GM23338 (cell line): Measurements from ENCODE around the gene BAIAP2. TPM values are rescaled to one million over a fixed set of nuclear protein-coding genes. Genes with fewer than 3 reads are reported as not detected.

Experiments
- ATAC-seq: fragments of 200-7000 bp; cut with Tn5 transposase; 3 replicates; pipeline ENCODE4 v1.9.1; 2020
- DNase-seq: peaks from one replicate; pipeline ENCODE4 v3.0.0-alpha.2; 2015; ENCODE audit warnings: low spot score
- H2AFZ ChIP-seq: fragments of 200-600 bp; sonication (generic); 2 replicates; pipeline ENCODE4 v1.8.0; 2016; ENCODE audit warnings: antibody characterized with exemption, mild to moderate bottlenecking, moderate library complexity
- H3F3A ChIP-seq: fragments of 200-600 bp; sonication (generic); replicated peaks from 2 replicates; pipeline ENCODE4 v1.8.0; 2017; ENCODE audit warnings: antibody characterized with exemption, mixed run types, low read depth
- H3K27ac ChIP-seq: fragments of 200-600 bp; sonication (generic); 2 replicates; pipeline ENCODE4 v1.6.1; 2016; ENCODE audit warnings: low read depth
- H3K27me3 ChIP-seq: fragments of 200-600 bp; sonication (generic); 2 replicates; pipeline ENCODE4 v1.8.0; 2016; ENCODE audit warnings: mild to moderate bottlenecking, mixed run types, moderate library complexity; ENCODE audit not compliant: insufficient read depth
- H3K36me3 ChIP-seq: fragments of 200-600 bp; sonication (generic); 2 replicates; pipeline ENCODE4 v1.8.0; 2016; ENCODE audit warnings: mild to moderate bottlenecking; ENCODE audit not compliant: insufficient read depth
- H3K4me1 ChIP-seq: fragments of 200-600 bp; sonication (generic); 2 replicates; pipeline ENCODE4 v1.8.0; 2016; ENCODE audit warnings: mild to moderate bottlenecking, moderate library complexity; ENCODE audit not compliant: insufficient read depth
- H3K4me2 ChIP-seq: fragments of 200-600 bp; sonication (generic); 2 replicates; pipeline ENCODE4 v1.7.1; 2017; ENCODE audit warnings: mixed run types
- H3K4me3 ChIP-seq: fragments of 200-600 bp; sonication (generic); 2 replicates; pipeline ENCODE4 v1.6.1; 2016; ENCODE audit warnings: mixed run types
- H3K79me2 ChIP-seq: fragments of 200-600 bp; sonication (generic); replicated peaks from 2 replicates; pipeline ENCODE4 v1.8.0; 2017; ENCODE audit warnings: mild to moderate bottlenecking; ENCODE audit not compliant: insufficient read depth
- H3K9me2 ChIP-seq: fragments of 200-600 bp; sonication (generic); 2 replicates; pipeline ENCODE4 v1.8.0; 2017; ENCODE audit not compliant: insufficient read depth
- H4K20me1 ChIP-seq: fragments of 200-600 bp; sonication (generic); replicated peaks from 2 replicates; pipeline ENCODE4 v1.8.0; 2017; ENCODE audit warnings: mild to moderate bottlenecking; ENCODE audit not compliant: insufficient read depth
- H3K27ac Mint-ChIP-seq: 2 replicates; pipeline ENCODE4 v1.8.0; 2020; ENCODE audit warnings: inconsistent platforms, mild to moderate bottlenecking, moderate library complexity, mixed read lengths
- H3K27me3 Mint-ChIP-seq: 3 replicates; pipeline ENCODE4 v1.8.0; 2022; ENCODE audit warnings: low read depth, mild to moderate bottlenecking, moderate library complexity, mixed read lengths, inconsistent platforms; ENCODE audit not compliant: insufficient read depth, poor library complexity
- H3K36me3 Mint-ChIP-seq: 3 replicates; pipeline ENCODE4 v1.8.0; 2021; ENCODE audit warnings: low read depth, mild to moderate bottlenecking, inconsistent platforms, moderate library complexity, mixed read lengths
- H3K4me1 Mint-ChIP-seq: 3 replicates; pipeline ENCODE4 v1.8.0; 2020; ENCODE audit warnings: mild to moderate bottlenecking, inconsistent platforms, mixed read lengths
- H3K4me3 Mint-ChIP-seq: 3 replicates; pipeline ENCODE4 v1.8.0; 2021; ENCODE audit warnings: moderate library complexity, mild to moderate bottlenecking, inconsistent platforms, mixed read lengths
- H3K9me3 Mint-ChIP-seq: 3 replicates; pipeline ENCODE4 v1.8.0; 2020; ENCODE audit warnings: moderate library complexity, mild to moderate bottlenecking, inconsistent platforms, mixed read lengths
- CREB1 ChIP-seq: fragments of 250-450 bp; sonication (Bioruptor Pico); IDR thresholded peaks from 2 replicates; pipeline ENCODE4 v1.5.0; 2020; ENCODE audit warnings: low read depth, mild to moderate bottlenecking, moderate library complexity
- JUNB ChIP-seq: IDR thresholded peaks from one replicate; pipeline ENCODE4 v1.6.1; 2016; ENCODE audit warnings: antibody characterized with exemption; ENCODE audit not compliant: unreplicated experiment
- NANOG ChIP-seq: IDR thresholded peaks from 2 replicates; pipeline ENCODE4 v1.6.1; 2016; ENCODE audit warnings: antibody characterized with exemption, borderline replicate concordance
- POLR2AphosphoS5 ChIP-seq: IDR thresholded peaks from 2 replicates; pipeline ENCODE4 v1.6.1; 2016; ENCODE audit warnings: antibody characterized with exemption, low read depth
- STAT1 ChIP-seq: IDR thresholded peaks from one replicate; pipeline ENCODE4 v1.6.1; 2016; ENCODE audit warnings: antibody characterized with exemption; ENCODE audit not compliant: unreplicated experiment
- ZNF114 ChIP-seq: fragments of 250-450 bp; sonication (Bioruptor Pico); IDR thresholded peaks from 2 replicates; pipeline ENCODE4 v1.5.0; 2020; ENCODE audit warnings: mild to moderate bottlenecking, moderate library complexity
- polyA plus RNA-seq: library from polyadenylated mRNA; unstranded; fragments of >200 nt; fragmentation: Nextera tagmentation; extraction: Ambion mirVana; gene quantifications from 2 replicates; pipeline ENCODE4 v1.2.1, GENCODE V29; 2016
- total RNA-seq: library from RNA; depleted of rRNA; stranded (reverse); fragments of >200 nt; shearing (Covaris generic); gene quantifications from 2 replicates; pipeline ENCODE4 v1.2.3, GENCODE V29; 2014
- TF ChIP-seq, protein P1 (sequence below): IDR thresholded peaks from one replicate; pipeline ENCODE4 v1.6.1; 2018; ENCODE audit warnings: antibody characterized with exemption; ENCODE audit not compliant: unreplicated experiment
- TF ChIP-seq, protein P2 (sequence below): IDR thresholded peaks from 2 replicates; pipeline ENCODE4 v1.6.1; 2016; ENCODE audit warnings: antibody characterized with exemption
- TF ChIP-seq, protein P3 (sequence below): fragments of 250-450 bp; sonication (Bioruptor Pico); IDR thresholded peaks from 2 replicates; pipeline ENCODE4 v1.5.0; 2020; ENCODE audit warnings: mild to moderate bottlenecking, moderate library complexity

Gene BAIAP2
- total and polyA plus RNA-seq, 2 experiments from 2014 or later = 21.7 to 22.7 TPM

DNA sequence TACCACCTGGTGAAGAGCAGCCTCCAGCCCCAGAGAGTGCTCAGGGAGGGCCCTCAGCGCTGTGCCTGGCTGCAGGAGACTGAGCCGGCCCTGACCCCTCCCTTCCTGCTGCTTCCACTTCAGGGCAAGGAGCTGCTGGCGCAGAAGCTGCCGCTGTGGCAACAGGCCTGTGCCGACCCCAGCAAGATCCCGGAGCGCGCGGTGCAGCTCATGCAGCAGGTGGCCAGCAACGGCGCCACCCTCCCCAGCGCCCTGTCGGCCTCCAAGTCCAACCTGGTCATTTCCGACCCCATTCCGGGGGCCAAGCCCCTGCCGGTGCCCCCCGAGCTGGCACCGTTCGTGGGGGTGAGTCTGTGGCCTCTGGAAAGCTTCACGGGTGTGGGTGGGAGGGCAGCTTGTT lies 68.4 kb downstream of the BAIAP2 start (continued):
- TF ChIP-seq, protein P1, sequence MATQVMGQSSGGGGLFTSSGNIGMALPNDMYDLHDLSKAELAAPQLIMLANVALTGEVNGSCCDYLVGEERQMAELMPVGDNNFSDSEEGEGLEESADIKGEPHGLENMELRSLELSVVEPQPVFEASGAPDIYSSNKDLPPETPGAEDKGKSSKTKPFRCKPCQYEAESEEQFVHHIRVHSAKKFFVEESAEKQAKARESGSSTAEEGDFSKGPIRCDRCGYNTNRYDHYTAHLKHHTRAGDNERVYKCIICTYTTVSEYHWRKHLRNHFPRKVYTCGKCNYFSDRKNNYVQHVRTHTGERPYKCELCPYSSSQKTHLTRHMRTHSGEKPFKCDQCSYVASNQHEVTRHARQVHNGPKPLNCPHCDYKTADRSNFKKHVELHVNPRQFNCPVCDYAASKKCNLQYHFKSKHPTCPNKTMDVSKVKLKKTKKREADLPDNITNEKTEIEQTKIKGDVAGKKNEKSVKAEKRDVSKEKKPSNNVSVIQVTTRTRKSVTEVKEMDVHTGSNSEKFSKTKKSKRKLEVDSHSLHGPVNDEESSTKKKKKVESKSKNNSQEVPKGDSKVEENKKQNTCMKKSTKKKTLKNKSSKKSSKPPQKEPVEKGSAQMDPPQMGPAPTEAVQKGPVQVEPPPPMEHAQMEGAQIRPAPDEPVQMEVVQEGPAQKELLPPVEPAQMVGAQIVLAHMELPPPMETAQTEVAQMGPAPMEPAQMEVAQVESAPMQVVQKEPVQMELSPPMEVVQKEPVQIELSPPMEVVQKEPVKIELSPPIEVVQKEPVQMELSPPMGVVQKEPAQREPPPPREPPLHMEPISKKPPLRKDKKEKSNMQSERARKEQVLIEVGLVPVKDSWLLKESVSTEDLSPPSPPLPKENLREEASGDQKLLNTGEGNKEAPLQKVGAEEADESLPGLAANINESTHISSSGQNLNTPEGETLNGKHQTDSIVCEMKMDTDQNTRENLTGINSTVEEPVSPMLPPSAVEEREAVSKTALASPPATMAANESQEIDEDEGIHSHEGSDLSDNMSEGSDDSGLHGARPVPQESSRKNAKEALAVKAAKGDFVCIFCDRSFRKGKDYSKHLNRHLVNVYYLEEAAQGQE = no peak
- TF ChIP-seq NANOG = no peak

DNA sequence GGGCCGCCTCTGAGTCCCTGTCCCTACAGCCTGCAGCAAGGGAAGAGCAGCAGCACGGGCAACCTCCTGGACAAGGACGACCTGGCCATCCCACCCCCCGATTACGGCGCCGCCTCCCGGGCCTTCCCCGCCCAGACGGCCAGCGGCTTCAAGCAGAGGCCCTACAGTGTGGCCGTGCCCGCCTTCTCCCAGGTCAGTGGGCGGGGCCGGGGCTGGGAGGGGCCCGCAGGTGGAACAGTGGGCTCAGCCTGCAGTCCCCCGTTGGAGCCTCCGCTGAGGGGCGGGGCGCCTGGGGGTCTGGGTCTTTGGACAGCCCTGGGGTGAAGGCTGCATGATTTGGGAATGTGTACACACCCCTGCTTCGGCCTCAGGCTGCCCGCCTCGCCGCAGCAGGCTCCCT lies 71.8 kb downstream of the BAIAP2 start:
- DNase-seq (no peak), ATAC-seq (peak; percentile 13)
- H3K79me2 ChIP-seq = no peaks in the 10 kb centered on the region
- no peaks in the 10 kb centered on the region for H3K36me3 ChIP-seq
- H3K4me3 ChIP-seq = no peak overlapping the region
- H3K27ac ChIP-seq = no peak overlapping the region
- no peak overlapping the region for H2AFZ ChIP-seq
- no peaks in the 10 kb centered on the region for H3K27me3 ChIP-seq
- no peaks in the 10 kb centered on the region for H3F3A ChIP-seq
- Mint-ChIP-seq H3K9me3 (no peaks in the 10 kb centered on the region), H3K36me3 (no peaks in the 10 kb centered on the region), H3K27ac (no peak overlapping the region), H3K4me1 (no peaks in the 10 kb centered on the region), H3K4me3 (no peak overlapping the region), H3K27me3 (peaks cover 6% of the 10 kb centered on the region)
- H3K9me2 ChIP-seq = no peaks in the 10 kb centered on the region
- H3K4me1 ChIP-seq = no peaks in the 10 kb centered on the region
- no peaks in the 10 kb centered on the region for H4K20me1 ChIP-seq
- H3K4me2 ChIP-seq = no peak overlapping the region
- TF ChIP-seq ZNF114 (no peak), NANOG (no peak), STAT1 (no peak), JUNB (no peak), POLR2AphosphoS5 (no peak), CREB1 (CRISPR knock-in tag) (no peak)
- TF ChIP-seq, protein P2, sequence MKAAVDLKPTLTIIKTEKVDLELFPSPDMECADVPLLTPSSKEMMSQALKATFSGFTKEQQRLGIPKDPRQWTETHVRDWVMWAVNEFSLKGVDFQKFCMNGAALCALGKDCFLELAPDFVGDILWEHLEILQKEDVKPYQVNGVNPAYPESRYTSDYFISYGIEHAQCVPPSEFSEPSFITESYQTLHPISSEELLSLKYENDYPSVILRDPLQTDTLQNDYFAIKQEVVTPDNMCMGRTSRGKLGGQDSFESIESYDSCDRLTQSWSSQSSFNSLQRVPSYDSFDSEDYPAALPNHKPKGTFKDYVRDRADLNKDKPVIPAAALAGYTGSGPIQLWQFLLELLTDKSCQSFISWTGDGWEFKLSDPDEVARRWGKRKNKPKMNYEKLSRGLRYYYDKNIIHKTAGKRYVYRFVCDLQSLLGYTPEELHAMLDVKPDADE = no peak
- TF ChIP-seq, protein P1 = no peak
- TF ChIP-seq, protein P3, sequence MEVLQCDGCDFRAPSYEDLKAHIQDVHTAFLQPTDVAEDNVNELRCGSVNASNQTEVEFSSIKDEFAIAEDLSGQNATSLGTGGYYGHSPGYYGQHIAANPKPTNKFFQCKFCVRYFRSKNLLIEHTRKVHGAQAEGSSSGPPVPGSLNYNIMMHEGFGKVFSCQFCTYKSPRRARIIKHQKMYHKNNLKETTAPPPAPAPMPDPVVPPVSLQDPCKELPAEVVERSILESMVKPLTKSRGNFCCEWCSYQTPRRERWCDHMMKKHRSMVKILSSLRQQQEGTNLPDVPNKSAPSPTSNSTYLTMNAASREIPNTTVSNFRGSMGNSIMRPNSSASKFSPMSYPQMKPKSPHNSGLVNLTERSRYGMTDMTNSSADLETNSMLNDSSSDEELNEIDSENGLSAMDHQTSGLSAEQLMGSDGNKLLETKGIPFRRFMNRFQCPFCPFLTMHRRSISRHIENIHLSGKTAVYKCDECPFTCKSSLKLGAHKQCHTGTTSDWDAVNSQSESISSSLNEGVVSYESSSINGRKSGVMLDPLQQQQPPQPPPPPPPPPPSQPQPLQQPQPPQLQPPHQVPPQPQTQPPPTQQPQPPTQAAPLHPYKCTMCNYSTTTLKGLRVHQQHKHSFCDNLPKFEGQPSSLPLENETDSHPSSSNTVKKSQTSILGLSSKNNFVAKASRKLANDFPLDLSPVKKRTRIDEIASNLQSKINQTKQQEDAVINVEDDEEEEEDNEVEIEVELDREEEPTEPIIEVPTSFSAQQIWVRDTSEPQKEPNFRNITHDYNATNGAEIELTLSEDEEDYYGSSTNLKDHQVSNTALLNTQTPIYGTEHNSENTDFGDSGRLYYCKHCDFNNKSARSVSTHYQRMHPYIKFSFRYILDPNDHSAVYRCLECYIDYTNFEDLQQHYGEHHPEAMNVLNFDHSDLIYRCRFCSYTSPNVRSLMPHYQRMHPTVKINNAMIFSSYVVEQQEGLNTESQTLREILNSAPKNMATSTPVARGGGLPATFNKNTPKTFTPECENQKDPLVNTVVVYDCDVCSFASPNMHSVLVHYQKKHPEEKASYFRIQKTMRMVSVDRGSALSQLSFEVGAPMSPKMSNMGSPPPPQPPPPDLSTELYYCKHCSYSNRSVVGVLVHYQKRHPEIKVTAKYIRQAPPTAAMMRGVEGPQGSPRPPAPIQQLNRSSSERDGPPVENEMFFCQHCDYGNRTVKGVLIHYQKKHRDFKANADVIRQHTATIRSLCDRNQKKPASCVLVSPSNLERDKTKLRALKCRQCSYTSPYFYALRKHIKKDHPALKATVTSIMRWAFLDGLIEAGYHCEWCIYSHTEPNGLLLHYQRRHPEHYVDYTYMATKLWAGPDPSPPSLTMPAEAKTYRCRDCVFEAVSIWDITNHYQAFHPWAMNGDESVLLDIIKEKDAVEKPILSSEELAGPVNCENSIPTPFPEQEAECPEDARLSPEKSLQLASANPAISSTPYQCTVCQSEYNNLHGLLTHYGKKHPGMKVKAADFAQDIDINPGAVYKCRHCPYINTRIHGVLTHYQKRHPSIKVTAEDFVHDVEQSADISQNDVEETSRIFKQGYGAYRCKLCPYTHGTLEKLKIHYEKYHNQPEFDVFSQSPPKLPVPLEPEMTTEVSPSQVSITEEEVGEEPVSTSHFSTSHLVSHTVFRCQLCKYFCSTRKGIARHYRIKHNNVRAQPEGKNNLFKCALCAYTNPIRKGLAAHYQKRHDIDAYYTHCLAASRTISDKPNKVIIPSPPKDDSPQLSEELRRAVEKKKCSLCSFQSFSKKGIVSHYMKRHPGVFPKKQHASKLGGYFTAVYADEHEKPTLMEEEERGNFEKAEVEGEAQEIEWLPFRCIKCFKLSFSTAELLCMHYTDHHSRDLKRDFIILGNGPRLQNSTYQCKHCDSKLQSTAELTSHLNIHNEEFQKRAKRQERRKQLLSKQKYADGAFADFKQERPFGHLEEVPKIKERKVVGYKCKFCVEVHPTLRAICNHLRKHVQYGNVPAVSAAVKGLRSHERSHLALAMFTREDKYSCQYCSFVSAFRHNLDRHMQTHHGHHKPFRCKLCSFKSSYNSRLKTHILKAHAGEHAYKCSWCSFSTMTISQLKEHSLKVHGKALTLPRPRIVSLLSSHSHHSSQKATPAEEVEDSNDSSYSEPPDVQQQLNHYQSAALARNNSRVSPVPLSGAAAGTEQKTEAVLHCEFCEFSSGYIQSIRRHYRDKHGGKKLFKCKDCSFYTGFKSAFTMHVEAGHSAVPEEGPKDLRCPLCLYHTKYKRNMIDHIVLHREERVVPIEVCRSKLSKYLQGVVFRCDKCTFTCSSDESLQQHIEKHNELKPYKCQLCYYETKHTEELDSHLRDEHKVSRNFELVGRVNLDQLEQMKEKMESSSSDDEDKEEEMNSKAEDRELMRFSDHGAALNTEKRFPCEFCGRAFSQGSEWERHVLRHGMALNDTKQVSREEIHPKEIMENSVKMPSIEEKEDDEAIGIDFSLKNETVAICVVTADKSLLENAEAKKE = no peak
